Measurements from ENCODE around the gene GOLGA6L2.

DNA sequence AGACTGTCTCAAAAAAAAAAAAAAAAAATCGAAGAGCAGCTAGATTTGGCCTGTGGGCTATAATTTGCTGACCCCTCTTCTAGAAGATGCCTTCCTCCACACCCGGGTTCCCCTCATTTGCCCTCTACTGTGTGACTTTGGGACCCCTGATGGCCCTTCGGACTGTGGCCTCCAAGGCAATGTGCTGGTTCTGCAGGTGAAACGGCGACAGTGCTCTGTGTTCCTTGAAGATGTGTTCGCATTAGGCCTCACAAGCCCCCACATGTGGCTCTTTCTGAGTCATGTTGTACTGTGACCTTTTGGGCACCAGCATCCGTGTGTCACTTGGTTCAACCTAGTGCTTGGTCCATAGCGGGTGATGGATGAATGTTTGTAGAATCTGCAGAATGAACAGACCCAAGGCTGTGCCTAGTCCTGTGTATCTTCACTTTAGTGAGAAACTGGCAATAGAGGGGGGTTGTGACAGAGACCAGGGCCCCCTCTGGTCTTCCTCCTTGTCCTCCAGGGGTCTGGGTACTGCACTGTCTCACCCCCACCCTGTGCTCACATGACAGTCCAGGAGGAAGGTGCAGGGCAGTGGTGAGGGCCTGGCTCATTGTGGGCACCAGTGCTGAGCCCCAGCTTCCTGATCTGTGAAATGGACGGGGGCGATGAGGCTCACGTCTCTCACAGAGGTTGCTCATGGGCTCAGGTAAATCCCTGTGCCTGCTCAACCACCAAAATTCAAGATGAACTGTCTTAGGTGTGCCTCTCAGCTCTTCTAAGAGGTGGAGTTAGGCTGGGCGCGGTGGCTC is 22.7 kb downstream of the GOLGA6L2 start:
- TF ChIP-seq, protein P1, sequence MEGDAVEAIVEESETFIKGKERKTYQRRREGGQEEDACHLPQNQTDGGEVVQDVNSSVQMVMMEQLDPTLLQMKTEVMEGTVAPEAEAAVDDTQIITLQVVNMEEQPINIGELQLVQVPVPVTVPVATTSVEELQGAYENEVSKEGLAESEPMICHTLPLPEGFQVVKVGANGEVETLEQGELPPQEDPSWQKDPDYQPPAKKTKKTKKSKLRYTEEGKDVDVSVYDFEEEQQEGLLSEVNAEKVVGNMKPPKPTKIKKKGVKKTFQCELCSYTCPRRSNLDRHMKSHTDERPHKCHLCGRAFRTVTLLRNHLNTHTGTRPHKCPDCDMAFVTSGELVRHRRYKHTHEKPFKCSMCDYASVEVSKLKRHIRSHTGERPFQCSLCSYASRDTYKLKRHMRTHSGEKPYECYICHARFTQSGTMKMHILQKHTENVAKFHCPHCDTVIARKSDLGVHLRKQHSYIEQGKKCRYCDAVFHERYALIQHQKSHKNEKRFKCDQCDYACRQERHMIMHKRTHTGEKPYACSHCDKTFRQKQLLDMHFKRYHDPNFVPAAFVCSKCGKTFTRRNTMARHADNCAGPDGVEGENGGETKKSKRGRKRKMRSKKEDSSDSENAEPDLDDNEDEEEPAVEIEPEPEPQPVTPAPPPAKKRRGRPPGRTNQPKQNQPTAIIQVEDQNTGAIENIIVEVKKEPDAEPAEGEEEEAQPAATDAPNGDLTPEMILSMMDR (IDR thresholded peaks at IDR 0.05): no peak
- TF ChIP-seq POLR2A (IDR thresholded peaks at IDR 0.05): no peak

All from thyroid gland (tissue), 4 donors.